K562 (cell line): ENCODE results near the gene PSMA7. TPM values are rescaled to one million over a fixed set of nuclear protein-coding genes. Genes with fewer than 3 reads are reported as not detected.

Experiments used
- ATAC-seq: fragments of 200-7000 bp; cut with Tn5 transposase; 3 replicates; pipeline ENCODE4 v1.9.1; 2020; ENCODE audit warnings: moderate library complexity
- BruUV-seq: library from RNA; stranded (reverse); fragments of 400-500 nt; replicated peaks from 2 replicates; lab custom pipeline; 2021; lab: Mats Ljungman, UMichigan
- CTCF ChIA-PET: fragments of 300-600 bp; formaldehyde crosslinking; extraction: SDS; loops from one replicate; lab custom pipeline; 2021; ENCODE audit warnings: low intra/inter-chr PET ratio; lab: Yijun Ruan, JAX
- POLR2A ChIA-PET: fragments of 300-600, 350-650 bp; sonication (Branson Sonifier 250); formaldehyde crosslinking; extraction: SDS; loops from one replicate; lab custom pipeline; 2021; ENCODE audit warnings: antibody characterized with exemption, inconsistent platforms; lab: Yijun Ruan, JAX
- DNase-seq, 4 experiments: peaks; one replicate each; pipeline versions ENCODE4 v3.0.0 to v3.0.0-alpha.2; 2011 to 2018; ENCODE audit warnings: low spot score in 3 of 4, mixed read lengths in 3 of 4; ENCODE audit errors: extremely low read depth in 1 of 4
- FAIRE-seq: peaks from 2 replicates; lab custom pipeline; 2011; peaks lifted over from hg19 to GRCh38; lab: Jason Lieb, UNC
- H2AFZ ChIP-seq: 2 replicates; pipeline ENCODE4 v1.6.0; 2011; ENCODE audit warnings: low read depth, low read length, control low read depth, inconsistent platforms
- H3K27ac ChIP-seq: fragments of 200-600 bp; 3 replicates; pipeline ENCODE4 v1.8.0; 2011; ENCODE audit warnings: low read depth, mild to moderate bottlenecking, control low read depth, inconsistent platforms, low read length, moderate library complexity, mixed read lengths; ENCODE audit errors: extremely low read depth
- H3K27me3 ChIP-seq, 2 experiments: fragments of 300-600 bp in 1 of 2; 2 replicates in 1 of 2; 3 replicates in 1 of 2; pipeline versions ENCODE4 v1.6.0 to v1.8.0; 2011; ENCODE audit warnings: inconsistent platforms in 2 of 2, low read length in 2 of 2, mild to moderate bottlenecking in 1 of 2, mixed read lengths in 1 of 2, moderate library complexity in 1 of 2; ENCODE audit not compliant: control insufficient read depth in 2 of 2, insufficient read depth in 2 of 2
- H3K36me3 ChIP-seq: fragments of 300-600 bp; 3 replicates; pipeline ENCODE4 v1.8.0; 2011; ENCODE audit warnings: mild to moderate bottlenecking, low read length, inconsistent platforms; ENCODE audit not compliant: control insufficient read depth, insufficient read depth
- H3K4me1 ChIP-seq, 2 experiments: fragments of 200-600 bp in 1 of 2; replicated peaks in 1 of 2; 2 replicates in 1 of 2; 3 replicates in 1 of 2; pipeline versions ENCODE4 v1.5.1 to v1.8.0; 2011; ENCODE audit warnings: inconsistent platforms in 2 of 2, low read length in 2 of 2, mild to moderate bottlenecking in 1 of 2, mixed read lengths in 1 of 2, moderate library complexity in 1 of 2; ENCODE audit not compliant: control insufficient read depth in 2 of 2, insufficient read depth in 2 of 2
- H3K4me2 ChIP-seq: 2 replicates; pipeline ENCODE4 v1.6.1; 2011; ENCODE audit warnings: low read length, control low read depth, inconsistent platforms, mixed read lengths; ENCODE audit not compliant: insufficient read depth
- H3K4me3 ChIP-seq: fragments of 200-600 bp; sonication (generic), shearing (Covaris generic); 2 replicates; pipeline ENCODE4 v1.5.1; 2016; ENCODE audit warnings: control low read depth, inconsistent platforms
- H3K79me2 ChIP-seq: fragments of 200-600 bp; 3 replicates; pipeline ENCODE4 v1.8.0; 2011; ENCODE audit warnings: low read length, inconsistent platforms; ENCODE audit not compliant: control insufficient read depth, insufficient read depth
- H3K9ac ChIP-seq, 2 experiments: 2 replicates each; pipeline versions ENCODE4 v1.6.0 to v1.6.1; 2011; ENCODE audit warnings: low read depth in 2 of 2, low read length in 2 of 2, control low read depth in 1 of 2, inconsistent platforms in 1 of 2, mild to moderate bottlenecking in 1 of 2, mixed read lengths in 1 of 2; ENCODE audit not compliant: insufficient read depth in 1 of 2
- H3K9me1 ChIP-seq: one replicate; pipeline ENCODE4 v1.6.0; 2011; ENCODE audit warnings: inconsistent platforms, mild to moderate bottlenecking, low read length, moderate library complexity; ENCODE audit not compliant: control insufficient read depth, insufficient read depth
- H3K9me3 ChIP-seq: replicated peaks from 2 replicates; pipeline ENCODE4 v1.5.1; 2011; ENCODE audit warnings: low read depth, low read length, inconsistent platforms; ENCODE audit not compliant: control insufficient read depth, insufficient read depth
- H4K20me1 ChIP-seq: replicated peaks from 2 replicates; pipeline ENCODE4 v1.6.1; 2011; ENCODE audit warnings: low read length, inconsistent platforms, mixed read lengths; ENCODE audit not compliant: control insufficient read depth, insufficient read depth
- CHCHD3 ChIP-seq: fragments of 250-450 bp; sonication (Bioruptor Pico); IDR thresholded peaks from 2 replicates; pipeline ENCODE4 v2.1.2; 2022; ENCODE audit warnings: mild to moderate bottlenecking
- SREBF1 ChIP-seq: fragments of 150-350 bp; IDR thresholded peaks from 2 replicates; pipeline ENCODE4 v1.6.1; 2014; ENCODE audit warnings: antibody characterized with exemption, low read depth, low read length, borderline replicate concordance
- THRAP3 ChIP-seq: fragments of 450-650 bp; IDR thresholded peaks from 2 replicates; pipeline ENCODE4 v1.6.1; 2016; ENCODE audit warnings: mild to moderate bottlenecking, inconsistent platforms, borderline replicate concordance
- ZNF175 ChIP-seq: fragments of 200-800 bp; sonication (Bioruptor generic); IDR thresholded peaks from 2 replicates; pipeline ENCODE4 v1.6.1; 2016; ENCODE audit warnings: low read depth, mild to moderate bottlenecking, missing genetic modification characterization, missing compliant biosample characterization
- ZNF253 ChIP-seq: fragments of 250-450 bp; sonication (Bioruptor Pico); conservative IDR thresholded peaks from 2 replicates; pipeline ENCODE4 v1.6.1; 2021; ENCODE audit warnings: mild to moderate bottlenecking
- ZNF830 ChIP-seq: fragments of 250-450 bp; sonication (Bioruptor Pico); IDR thresholded peaks from 2 replicates; pipeline ENCODE4 v1.5.0; 2021; ENCODE audit warnings: mild to moderate bottlenecking
- WGBS: fragments of 100-300 bp; shearing (Covaris generic); methylation state at CpG from one replicate; pipeline ENCODE4 v1.1.6; 2016; ENCODE audit warnings: low coverage, mixed read lengths; ENCODE audit not compliant: insufficient coverage; ENCODE audit errors: missing lambda C conversion rate; 5-methylcytosine and 5-hydroxymethylcytosine counted together
- in situ Hi-C: fragments of 300-500 bp; cut with MboI; formaldehyde crosslinking; loops from 4 replicates; pipeline ENCODE4 v1.15.0; 2018; ENCODE audit warnings: inconsistent platforms, mixed read lengths
- intact Hi-C: fragments of 100-400 bp; cut with micrococcal nuclease; formaldehyde crosslinking; loops from 2 replicates; pipeline ENCODE4 v1.14.2; 2022
- polyA plus RNA-seq, 8 experiments: library from polyadenylated mRNA; depleted of rRNA in 4 of 8; stranded (reverse) in 5 of 8; unstranded in 3 of 8; fragments of >200 nt; fragmentation: Nextera tagmentation in 2 of 8; fragmentation: Illumina TruSeq in 1 of 8; extraction: Ambion mirVana in 2 of 8; extraction: Trizol in 1 of 8; gene quantifications; 2 replicates each; pipeline versions ENCODE4 v1.2.1 to v1.2.3, GENCODE V29; 2011 to 2014; ENCODE audit warnings: inconsistent platforms in 1 of 8, missing spikeins in 1 of 8
- total RNA-seq, 7 experiments: library from RNA; depleted of rRNA in 6 of 7; stranded (reverse); fragments of >200 nt in 6 of 7; fragmentation: Illumina TruSeq in 2 of 7; extraction: Trizol in 2 of 7; gene quantifications; 2 replicates each; pipeline versions ENCODE4 v1.2.1 to v1.2.3, GENCODE V29; 2011 to 2021; ENCODE audit warnings: low replicate concordance in 1 of 7

The PSMA7 gene
- total and polyA plus RNA-seq, 9 of the 15 experiments (the other 6 are each of a cell fraction or from before 2014, with no cell fraction given) = 257 to 510 (median 393) TPM

- Histone ChIP-seq H3K36me3 (peaks cover 61% of the 10 kb centered on the region; the same call in 2 of the 3 replicates), H3K4me1 (peaks cover 0 to 13% of the 10 kb centered on the region in 2 experiments; a peak in 1 of 5 replicates), H4K20me1 (0 out of 2 replicates have a peak, but pooled peaks cover 4% of the 10 kb centered on the region), H3K79me2 (no peaks in the 10 kb centered on the region), H3K4me3 (no peak overlapping the region), H3K4me2 (no peak overlapping the region), H3K27ac (no peak overlapping the region), H3K9me1 (peaks cover 3% of the 10 kb centered on the region), H3K9ac (no peak overlapping the region; a peak in 1 of 4 replicates), H2AFZ (no peak overlapping the region), H3K9me3 (no peaks in the 10 kb centered on the region), H3K27me3 (no peaks in the 10 kb centered on the region)
- no TSS peak for BruUV-seq
- ChIA-PET POLR2A (no interaction called here), CTCF (interaction anchor here (0.6 kb wide), 1 partner anchor 152 kb away, joined by 3 read pairs; no protein-coding TSS in a partner anchor)
- TF ChIP-seq ZNF830 (CRISPR knock-in tag) = no peak
- no peak for TF ChIP-seq SREBF1
- TF ChIP-seq THRAP3 = no peak
- TF ChIP-seq CHCHD3 (CRISPR knock-in tag) = no peak
- no peak for TF ChIP-seq ZNF253 (CRISPR knock-in tag)
- no peak for TF ChIP-seq ZNF175 (CRISPR knock-in tag)
- DNase-seq (no peak), ATAC-seq (no peak), FAIRE-seq (no peak)
- intact Hi-C loops = no loop called here
- in situ Hi-C loops = no loop called here
- 84% methylated on average over 5 of the region's 6 CpGs for WGBS
Measured at GRCh38 chr20:62167474-62167873, 24.3 kb upstream of the PSMA7 start.
